ENCODE measurements around the gene B4GALT6. TPM values are rescaled to one million over a fixed set of nuclear protein-coding genes. Genes with fewer than 3 reads are reported as not detected.
A peak's percentile ranks its signal among the peaks of the same experiment; 100 is the strongest.
"Not testable (repeated sequence)": the region's sequence is repeated elsewhere in the genome, so short reads cannot be mapped to it uniquely, and the experiment has no call there.

Gene B4GALT6
- total RNA-seq = 1 to 10 TPM; 2.7 to 3.6 TPM

GRCh38 chr18:31684279-31685096 is at the start of gene B4GALT6:
B4GALT6 (minus strand) TSS chr18:31684581; CDS start chr18:31684426, 155 bp downstream.
- Mint-ChIP-seq H3K36me3 (ENCODE audit: low read depth) (no peaks in the 10 kb centered on the region), H3K9me3 (no peaks in the 10 kb centered on the region), H3K4me1 (ENCODE audit: low read depth) (peaks cover 16% of the 10 kb centered on the region), H3K27ac (no peak within 1 kb of the TSS), H3K27me3 (ENCODE audit: low read depth) (peaks cover 41% of the 10 kb centered on the region), H3K4me3 (peak within 1 kb of the TSS; percentile 82)
- CTCF ChIA-PET = interaction anchor here (0.8 to 2.2 kb wide), 2 partner anchors 39 to 128 kb away, joined by 3 to 5 read pairs; no protein-coding TSS in a partner anchor
- intact Hi-C loops (cut with micrococcal nuclease) = loop anchor here (1.0 to 10.0 kb wide), 6 partner anchors 25 to 408 kb away; partner anchors contain the start of genes DSG2 and TRAPPC8
- DNase-seq = peak; percentile 34

GRCh38 chr18:31731628-31732027 is 47.2 kb upstream of the B4GALT6 start:
- H3K27me3 Mint-ChIP-seq (ENCODE audit: low read depth) = peaks cover 12% of the 10 kb centered on the region
- no peaks in the 10 kb centered on the region for H3K4me1 Mint-ChIP-seq (ENCODE audit: low read depth)
- no peaks in the 10 kb centered on the region for H3K9me3 Mint-ChIP-seq
- H3K27ac Mint-ChIP-seq = no peak overlapping the region
- intact Hi-C loops (cut with micrococcal nuclease) = no loop called here
- no peak for DNase-seq
- no peaks in the 10 kb centered on the region for H3K36me3 Mint-ChIP-seq (ENCODE audit: low read depth)
- no peak overlapping the region for H3K4me3 Mint-ChIP-seq
- CTCF ChIA-PET = interaction anchor here (2.0 kb wide), 1 partner anchor 9 kb away, joined by 10 read pairs; no protein-coding TSS in a partner anchor

- H3K27me3 Mint-ChIP-seq (ENCODE audit: low read depth) = peaks cover 27% of the 10 kb centered on the region
- H3K9me3 Mint-ChIP-seq; H3K4me3 Mint-ChIP-seq; H3K4me1 Mint-ChIP-seq (ENCODE audit: low read depth); H3K36me3 Mint-ChIP-seq (ENCODE audit: low read depth); H3K27ac Mint-ChIP-seq; DNase-seq; CTCF ChIA-PET: not testable (repeated sequence)
- intact Hi-C loops (cut with micrococcal nuclease) = loop anchor here (10.0 kb wide), 1 partner anchor 464 kb away; no protein-coding TSS in a partner anchor
These were observed 44.8 kb upstream of the B4GALT6 start for GRCh38 chr18:31729196-31729595.

- peaks cover 34% of the 10 kb centered on the region for H3K27me3 Mint-ChIP-seq (ENCODE audit: low read depth)
- peak overlapping the region; percentile 72 for H3K4me3 Mint-ChIP-seq
- H3K36me3 Mint-ChIP-seq (ENCODE audit: low read depth) = no peaks in the 10 kb centered on the region
- CTCF ChIA-PET = interaction anchor here (0.7 to 5.0 kb wide), 8 partner anchors 11 to 198 kb away, joined by 3 to 138 read pairs (median 3); no protein-coding TSS in a partner anchor
- intact Hi-C loops (cut with micrococcal nuclease) = loop anchor here (1.0 to 10.0 kb wide), 4 partner anchors 95 to 459 kb away; partner anchors contain the start of gene DSG2
- H3K27ac Mint-ChIP-seq = no peak overlapping the region
- peaks cover 7% of the 10 kb centered on the region for H3K9me3 Mint-ChIP-seq
- H3K4me1 Mint-ChIP-seq (ENCODE audit: low read depth) = peaks cover 7% of the 10 kb centered on the region
- peak; percentile 9 for DNase-seq
These were observed 39.8 kb upstream of the B4GALT6 start for GRCh38 chr18:31723990-31724711.

- peaks cover 8% of the 10 kb centered on the region for H3K9me3 Mint-ChIP-seq
- no peaks in the 10 kb centered on the region for H3K36me3 Mint-ChIP-seq (ENCODE audit: low read depth)
- DNase-seq = no peak
- peak overlapping the region; percentile 37 for H3K4me3 Mint-ChIP-seq
- peaks cover 33% of the 10 kb centered on the region for H3K27me3 Mint-ChIP-seq (ENCODE audit: low read depth)
- intact Hi-C loops (cut with micrococcal nuclease) = loop anchor here (1.0 to 10.0 kb wide), 4 partner anchors 96 to 459 kb away; partner anchors contain the start of gene DSG2
- H3K4me1 Mint-ChIP-seq (ENCODE audit: low read depth) = peaks cover 7% of the 10 kb centered on the region
- no peak overlapping the region for H3K27ac Mint-ChIP-seq
- CTCF ChIA-PET = interaction anchor here (1.0 to 5.0 kb wide), 8 partner anchors 11 to 198 kb away, joined by 3 to 138 read pairs (median 6); no protein-coding TSS in a partner anchor
These were observed 39.2 kb upstream of the B4GALT6 start for GRCh38 chr18:31723639-31723989.

- Mint-ChIP-seq H3K27ac (no peak overlapping the region), H3K4me3 (no peak overlapping the region), H3K9me3 (peaks cover 8% of the 10 kb centered on the region), H3K36me3 (ENCODE audit: low read depth) (no peaks in the 10 kb centered on the region), H3K27me3 (ENCODE audit: low read depth) (peaks cover 31% of the 10 kb centered on the region), H3K4me1 (ENCODE audit: low read depth) (peaks cover 7% of the 10 kb centered on the region)
- intact Hi-C loops (cut with micrococcal nuclease) = loop anchor here (1.0 to 10.0 kb wide), 7 partner anchors 37 to 751 kb away; partner anchors contain the start of gene DSG2
- peak; percentile 92 for DNase-seq
- CTCF ChIA-PET = interaction anchor here (0.6 to 5.0 kb wide), 27 partner anchors 8 to 1121 kb away, joined by 3 to 138 read pairs (median 4); no protein-coding TSS in a partner anchor
These were observed 38.1 kb upstream of the B4GALT6 start for GRCh38 chr18:31722369-31722957.

GRCh38 chr18:31721601-31722000 is 37.2 kb upstream of the B4GALT6 start:
- CTCF ChIA-PET = interaction anchor here (0.6 to 5.0 kb wide), 21 partner anchors 7 to 519 kb away, joined by 3 to 138 read pairs (median 4); no protein-coding TSS in a partner anchor
- Mint-ChIP-seq H3K4me3 (no peak overlapping the region), H3K4me1 (ENCODE audit: low read depth) (peaks cover 7% of the 10 kb centered on the region), H3K36me3 (ENCODE audit: low read depth) (no peaks in the 10 kb centered on the region), H3K27ac (no peak overlapping the region), H3K27me3 (ENCODE audit: low read depth) (peaks cover 27% of the 10 kb centered on the region), H3K9me3 (peaks cover 8% of the 10 kb centered on the region)
- DNase-seq = no peak
- intact Hi-C loops (cut with micrococcal nuclease) = loop anchor here (10.0 kb wide), 1 partner anchor 457 kb away; no protein-coding TSS in a partner anchor

- intact Hi-C loops (cut with micrococcal nuclease) = loop anchor here (10.0 kb wide), 1 partner anchor 456 kb away; no protein-coding TSS in a partner anchor
- H3K9me3 Mint-ChIP-seq = peaks cover 8% of the 10 kb centered on the region
- DNase-seq = no peak
- H3K27me3 Mint-ChIP-seq (ENCODE audit: low read depth) = peaks cover 24% of the 10 kb centered on the region
- no peaks in the 10 kb centered on the region for H3K36me3 Mint-ChIP-seq (ENCODE audit: low read depth)
- CTCF ChIA-PET = interaction anchor here (0.7 to 1.2 kb wide), 4 partner anchors 18 to 163 kb away, joined by 3 to 5 read pairs (median 4); no protein-coding TSS in a partner anchor
- no peak overlapping the region for H3K27ac Mint-ChIP-seq
- H3K4me3 Mint-ChIP-seq = no peak overlapping the region
- peaks cover 7% of the 10 kb centered on the region for H3K4me1 Mint-ChIP-seq (ENCODE audit: low read depth)
These were observed 36.5 kb upstream of the B4GALT6 start for GRCh38 chr18:31720867-31721266.

- CTCF ChIA-PET = interaction anchor here (0.5 to 1.8 kb wide), 6 partner anchors 113 to 511 kb away, joined by 3 to 7 read pairs (median 4); no protein-coding TSS in a partner anchor
- no peaks in the 10 kb centered on the region for H3K36me3 Mint-ChIP-seq (ENCODE audit: low read depth)
- intact Hi-C loops (cut with micrococcal nuclease) = loop anchor here (10.0 kb wide), 1 partner anchor 455 kb away; no protein-coding TSS in a partner anchor
These were observed 35.1 kb upstream of the B4GALT6 start for GRCh38 chr18:31719363-31720006.

GRCh38 chr18:31718386-31718785 is 34.0 kb upstream of the B4GALT6 start:
- Mint-ChIP-seq H3K9me3 (peaks cover 8% of the 10 kb centered on the region), H3K4me3 (no peak overlapping the region), H3K27me3 (ENCODE audit: low read depth) (peaks cover 5% of the 10 kb centered on the region), H3K36me3 (ENCODE audit: low read depth) (no peaks in the 10 kb centered on the region), H3K27ac (no peak overlapping the region), H3K4me1 (ENCODE audit: low read depth) (no peaks in the 10 kb centered on the region)
- CTCF ChIA-PET = no interaction called here
- intact Hi-C loops (cut with micrococcal nuclease) = no loop called here
- no peak for DNase-seq

More at GRCh38 chr18:31719363-31720006, 35.1 kb upstream of the B4GALT6 start:
- peaks cover 8% of the 10 kb centered on the region for H3K9me3 Mint-ChIP-seq
- peaks cover 6% of the 10 kb centered on the region for H3K4me1 Mint-ChIP-seq (ENCODE audit: low read depth)
- no peak for DNase-seq
- H3K27me3 Mint-ChIP-seq (ENCODE audit: low read depth) = peaks cover 14% of the 10 kb centered on the region
- H3K27ac Mint-ChIP-seq = no peak overlapping the region
- H3K4me3 Mint-ChIP-seq = no peak overlapping the region

- intact Hi-C loops (cut with micrococcal nuclease) = no loop called here
- peaks cover 8% of the 10 kb centered on the region for H3K9me3 Mint-ChIP-seq
- CTCF ChIA-PET = no interaction called here
- peaks cover 1% of the 10 kb centered on the region for H3K4me1 Mint-ChIP-seq (ENCODE audit: low read depth)
- H3K36me3 Mint-ChIP-seq (ENCODE audit: low read depth) = no peaks in the 10 kb centered on the region
- H3K27me3 Mint-ChIP-seq (ENCODE audit: low read depth) = no peaks in the 10 kb centered on the region
- no peak overlapping the region for H3K27ac Mint-ChIP-seq
- no peak for DNase-seq
- H3K4me3 Mint-ChIP-seq = no peak overlapping the region
These were observed 32.0 kb upstream of the B4GALT6 start for GRCh38 chr18:31716362-31716761.

Measured in activated naive CD4-positive, alpha-beta T cell treated with anti-CD3 and anti-CD28 coated beads for 36 hours (primary cell).